PC-3 (cell line): ENCODE data around the gene GJC1. TPM values are rescaled to one million over a fixed set of nuclear protein-coding genes. Genes with fewer than 3 reads are reported as not detected.

Experiments
- ATAC-seq: fragments of 200-7000 bp; cut with Tn5 transposase; 2 replicates; pipeline ENCODE4 v1.9.1; 2020; ENCODE audit warnings: mild to moderate bottlenecking, moderate library complexity
- BruUV-seq: library from RNA; stranded (reverse); fragments of 400-500 nt; replicated peaks from 2 replicates; lab custom pipeline; 2021; lab: Mats Ljungman, UMichigan
- CTCF ChIA-PET: fragments of 300-600 bp; sonication (Branson Sonifier 250); formaldehyde crosslinking; loops from one replicate; lab custom pipeline; 2022; ENCODE audit warnings: antibody characterized with exemption; lab: Charles Lee
- POLR2A ChIA-PET: fragments of 300-600 bp; sonication (Branson Sonifier 250); formaldehyde crosslinking; loops from one replicate; lab custom pipeline; 2022; ENCODE audit warnings: antibody characterized with exemption; ENCODE audit not compliant: unreplicated experiment; lab: Charles Lee
- DNase-seq: peaks from one replicate; pipeline ENCODE4 v3.0.0-alpha.2; 2015
- H2AFZ ChIP-seq: fragments of 300-600 bp; sonication (generic); 2 replicates; pipeline ENCODE4 v1.6.0; 2016; ENCODE audit warnings: antibody characterized with exemption, low read length
- H3F3A ChIP-seq: fragments of 300-600 bp; sonication (generic); one replicate; pipeline ENCODE4 v1.6.0; 2017; ENCODE audit warnings: antibody characterized with exemption, low read length, control low read depth, mild to moderate bottlenecking; ENCODE audit not compliant: unreplicated experiment
- H3K27ac ChIP-seq: fragments of 300-600 bp; sonication (generic); 2 replicates; pipeline ENCODE4 v1.5.1; 2016; ENCODE audit warnings: mild to moderate bottlenecking, low read length
- H3K27me3 ChIP-seq: fragments of 300-600 bp; sonication (generic); 2 replicates; pipeline ENCODE4 v1.6.1; 2016; ENCODE audit warnings: low read length, mixed read lengths
- H3K36me3 ChIP-seq: fragments of 300-600 bp; sonication (generic); 2 replicates; pipeline ENCODE4 v1.6.1; 2016; ENCODE audit warnings: low read depth, mixed run types, low read length, mixed read lengths
- H3K4me1 ChIP-seq: fragments of 300-600 bp; sonication (generic); 2 replicates; pipeline ENCODE4 v1.5.1; 2016; ENCODE audit warnings: low read length; ENCODE audit not compliant: insufficient read depth
- H3K4me2 ChIP-seq: fragments of 300-600 bp; sonication (generic); 2 replicates; pipeline ENCODE4 v1.6.0; 2016; ENCODE audit warnings: low read length
- H3K4me3 ChIP-seq: fragments of 300-600 bp; sonication (generic); 2 replicates; pipeline ENCODE4 v1.5.1; 2016; ENCODE audit warnings: mild to moderate bottlenecking, low read length, mixed read lengths
- H3K79me2 ChIP-seq: fragments of 300-600 bp; sonication (generic); 2 replicates; pipeline ENCODE4 v1.6.1; 2017; ENCODE audit warnings: low read length, mixed read lengths
- H3K9ac ChIP-seq: fragments of 300-600 bp; sonication (generic); 2 replicates; pipeline ENCODE4 v1.6.0; 2016; ENCODE audit warnings: mild to moderate bottlenecking, low read length
- H3K9me2 ChIP-seq: fragments of 300-600 bp; sonication (generic); replicated peaks from 2 replicates; pipeline ENCODE4 v1.6.1; 2016; ENCODE audit warnings: mixed run types, low read length, mixed read lengths
- H3K9me3 ChIP-seq: fragments of 300-600 bp; sonication (generic); 2 replicates; pipeline ENCODE4 v1.6.1; 2016; ENCODE audit warnings: low read length, mixed read lengths
- H4K20me1 ChIP-seq: fragments of 300-600 bp; sonication (generic); 2 replicates; pipeline ENCODE4 v1.6.1; 2016; ENCODE audit warnings: low read length, mixed read lengths
- CTCF ChIP-seq: fragments of 300-600 bp; sonication (generic); conservative IDR thresholded peaks from 2 replicates; pipeline ENCODE4 v1.5.1; 2017; ENCODE audit warnings: antibody characterized with exemption, low read depth, mild to moderate bottlenecking, low read length
- EZH2 ChIP-seq: fragments of 300-600 bp; sonication (generic); IDR thresholded peaks from one replicate; pipeline ENCODE4 v1.6.1; 2017; ENCODE audit warnings: antibody characterized with exemption, mild to moderate bottlenecking, low read length; ENCODE audit not compliant: unreplicated experiment
- EZH2phosphoT487 ChIP-seq: fragments of 300-600 bp; sonication (generic); IDR thresholded peaks from 2 replicates; pipeline ENCODE4 v1.6.1; 2018; ENCODE audit warnings: mild to moderate bottlenecking, antibody characterized with exemption, low read length, borderline replicate concordance
- intact Hi-C: fragments of 100-400 bp; cut with micrococcal nuclease; formaldehyde crosslinking; loops from 2 replicates; pipeline ENCODE4 v1.9.0; 2023
- total RNA-seq: library from RNA; depleted of rRNA; stranded (reverse); fragments of >200 nt; gene quantifications from 2 replicates; pipeline ENCODE4 v1.2.3, GENCODE V29; 2014

The GJC1 gene
- total RNA-seq, 1 experiment from 2014 or later: 17.1 TPM

DNA sequence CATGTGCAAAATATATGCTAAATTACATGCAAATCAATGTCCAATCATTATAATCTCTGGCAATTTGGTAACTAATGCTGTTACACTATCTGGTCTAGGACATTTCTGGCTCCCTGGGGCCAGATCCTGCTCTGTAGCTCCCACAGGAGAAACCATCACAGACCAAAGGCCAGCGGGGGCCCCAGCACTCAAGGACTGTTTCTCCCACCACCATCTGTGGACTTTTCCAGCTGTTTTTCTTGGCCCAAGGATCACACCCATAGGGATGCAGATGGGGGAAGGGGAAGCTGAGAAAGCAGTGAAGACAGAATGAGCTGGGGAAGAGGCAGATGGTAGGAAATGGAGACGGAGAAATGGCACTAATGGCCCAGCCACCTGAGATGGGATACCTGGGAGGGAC lies 17.5 kb upstream of the GJC1 start, which contains the start of gene HIGD1B:
Gene HIGD1B, plus strand, starts transcription at position 298 of the 400 bp plus-strand sequence. CDS start 270 bp downstream, outside the sequence.
- DNase-seq: no peak
- H3K4me2 ChIP-seq: no peak within 1 kb of the TSS
- H3K79me2 ChIP-seq: no peaks in the 10 kb centered on the region
- no peak for ATAC-seq
- no peaks in the 10 kb centered on the region for H3K9me3 ChIP-seq
- H3K27ac ChIP-seq: no peak within 1 kb of the TSS
- intact Hi-C loops: no loop called here
- H3K4me1 ChIP-seq: no peaks in the 10 kb centered on the region
- BruUV-seq: no TSS peak
- no peak within 1 kb of the TSS for H3K9ac ChIP-seq
- POLR2A ChIA-PET: no interaction called here
- H3F3A ChIP-seq: no peaks in the 10 kb centered on the region
- no peaks in the 10 kb centered on the region for H3K27me3 ChIP-seq
- TF ChIP-seq EZH2phosphoT487: no peak
- no peaks in the 10 kb centered on the region for H4K20me1 ChIP-seq
- peaks cover 22% of the 10 kb centered on the region for H3K36me3 ChIP-seq
- H3K9me2 ChIP-seq: no peaks in the 10 kb centered on the region
- no peak within 1 kb of the TSS for H3K4me3 ChIP-seq
- CTCF ChIA-PET: no interaction called here
- no peak within 1 kb of the TSS for H2AFZ ChIP-seq

DNA sequence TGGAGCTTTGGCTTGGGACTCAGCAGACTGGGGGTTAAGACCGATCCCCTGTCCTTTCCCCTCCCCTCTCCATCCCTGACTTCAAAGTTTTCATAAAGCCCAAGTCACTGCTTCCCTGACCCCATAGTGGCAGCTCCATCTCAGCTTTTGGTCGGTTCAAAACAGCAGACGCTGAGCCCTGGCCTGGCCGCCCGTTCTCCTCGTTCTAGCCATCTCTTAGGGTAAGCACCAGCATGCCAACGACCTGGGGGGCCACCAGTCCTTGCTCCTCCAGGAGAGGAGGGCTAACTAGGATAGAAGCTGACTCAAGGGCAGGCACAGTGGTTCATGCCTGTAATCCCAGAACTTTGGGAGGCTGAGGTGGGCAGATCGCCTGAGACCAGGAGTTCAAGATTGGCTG lies 16.1 kb upstream of the GJC1 start:
- no peaks in the 10 kb centered on the region for H3F3A ChIP-seq
- ChIA-PET CTCF (interaction anchor here (0.6 to 1.0 kb wide), 2 partner anchors 9 to 15 kb away, joined by 3 to 4 read pairs; no protein-coding TSS in a partner anchor), POLR2A (no interaction called here)
- no peaks in the 10 kb centered on the region for H3K9me3 ChIP-seq
- H3K27me3 ChIP-seq: no peaks in the 10 kb centered on the region
- ATAC-seq (no peak), DNase-seq (no peak)
- no peak overlapping the region for H3K9ac ChIP-seq
- H3K27ac ChIP-seq: no peak overlapping the region
- H3K79me2 ChIP-seq: no peaks in the 10 kb centered on the region
- peaks cover 14% of the 10 kb centered on the region for H3K36me3 ChIP-seq
- no peaks in the 10 kb centered on the region for H3K4me1 ChIP-seq
- no peak overlapping the region for H3K4me3 ChIP-seq
- H3K4me2 ChIP-seq: no peak overlapping the region
- H3K9me2 ChIP-seq: no peaks in the 10 kb centered on the region
- intact Hi-C loops: no loop called here
- no TSS peak for BruUV-seq
- no peak overlapping the region for H2AFZ ChIP-seq
- no peaks in the 10 kb centered on the region for H4K20me1 ChIP-seq
- TF ChIP-seq CTCF (no peak), EZH2 (no peak), EZH2phosphoT487 (no peak)

DNA sequence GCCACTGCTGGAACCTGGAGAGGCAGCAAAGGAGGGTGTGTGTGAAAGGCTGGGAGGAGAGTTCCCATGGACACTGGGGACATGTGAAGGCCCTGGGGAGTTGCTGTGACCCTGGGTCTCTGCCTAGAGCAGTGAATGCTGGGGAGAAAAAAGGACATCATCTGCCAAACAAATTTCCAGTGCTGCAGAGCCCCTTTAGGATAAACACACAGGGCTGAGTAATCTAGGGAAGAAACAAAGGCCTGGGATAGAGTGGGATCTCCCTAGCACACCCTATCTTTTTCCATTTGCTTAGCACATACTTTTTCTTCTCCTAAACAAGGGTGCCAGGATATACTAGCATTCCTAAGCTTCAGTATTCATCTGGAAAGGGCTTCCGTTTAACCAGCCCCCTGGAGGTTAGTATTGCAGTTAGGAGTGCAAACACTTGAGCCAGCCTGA lies 14.3 kb upstream of the GJC1 start:
- ChIA-PET POLR2A (no interaction called here), CTCF (interaction anchor here (1.4 kb wide), 1 partner anchor 65 kb away, joined by 6 read pairs; no protein-coding TSS in a partner anchor)
- H3K4me1 ChIP-seq: no peaks in the 10 kb centered on the region
- H3K9ac ChIP-seq: no peak overlapping the region
- BruUV-seq: no TSS peak
- H3K9me3 ChIP-seq: no peaks in the 10 kb centered on the region
- no peaks in the 10 kb centered on the region for H3K36me3 ChIP-seq
- intact Hi-C loops: no loop called here
- no peaks in the 10 kb centered on the region for H3K9me2 ChIP-seq
- H3K4me3 ChIP-seq: no peak overlapping the region
- DNase-seq (no peak), ATAC-seq (no peak)
- H3K79me2 ChIP-seq: no peaks in the 10 kb centered on the region
- no peaks in the 10 kb centered on the region for H3K27me3 ChIP-seq
- H3F3A ChIP-seq: no peaks in the 10 kb centered on the region
- no peak overlapping the region for H3K27ac ChIP-seq
- no peak overlapping the region for H3K4me2 ChIP-seq
- no peaks in the 10 kb centered on the region for H4K20me1 ChIP-seq
- H2AFZ ChIP-seq: no peak overlapping the region
- TF ChIP-seq EZH2 (no peak), CTCF (no peak), EZH2phosphoT487 (no peak)
